EL (cell line): ENCODE data around the gene SYN1.

ENCODE experiments used
- DNase-seq: peaks from one replicate; pipeline ENCODE4 v3.0.0-alpha.2; 2016

Gene SYN1

DNA sequence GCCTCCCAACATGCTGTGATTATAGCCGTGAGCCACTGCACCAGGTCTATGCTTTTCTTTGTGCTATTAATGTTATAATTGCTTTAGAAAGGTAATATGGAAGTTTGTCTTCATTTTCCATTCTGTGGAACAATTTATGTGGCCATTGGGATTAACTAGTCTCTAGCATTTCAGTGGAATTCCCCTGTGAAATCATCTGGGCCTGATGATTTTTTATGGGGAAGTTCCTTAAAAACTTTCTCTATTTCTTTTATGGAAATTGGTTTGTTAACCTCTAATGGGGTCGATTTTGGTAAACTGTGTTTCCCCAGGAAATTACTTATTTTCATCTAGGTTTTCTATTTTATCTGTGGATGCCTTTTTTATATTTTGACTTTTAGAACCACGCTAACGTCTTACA is 26.1 kb downstream of the SYN1 start:
- no peak for DNase-seq

DNA sequence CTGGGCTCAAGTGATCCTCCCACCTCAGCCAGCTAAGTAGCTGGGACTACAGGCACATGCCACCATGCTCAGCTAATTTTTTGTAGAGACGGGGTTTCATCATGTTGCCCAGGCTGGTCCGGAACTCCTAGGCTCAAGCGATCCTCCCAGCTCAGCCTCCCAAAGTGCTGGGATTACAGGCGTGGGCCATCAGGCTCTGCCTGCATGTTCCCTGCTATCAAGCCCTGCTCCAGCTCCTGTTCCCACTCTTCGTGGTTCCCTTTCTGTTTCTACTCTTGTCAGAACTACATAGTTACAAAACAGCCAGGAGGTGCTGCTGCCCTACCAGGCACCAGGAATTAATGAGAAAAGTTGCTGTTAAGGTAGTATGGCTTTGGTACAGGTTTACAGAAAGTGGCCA is 28.7 kb downstream of the SYN1 start:
- no peak for DNase-seq

DNA sequence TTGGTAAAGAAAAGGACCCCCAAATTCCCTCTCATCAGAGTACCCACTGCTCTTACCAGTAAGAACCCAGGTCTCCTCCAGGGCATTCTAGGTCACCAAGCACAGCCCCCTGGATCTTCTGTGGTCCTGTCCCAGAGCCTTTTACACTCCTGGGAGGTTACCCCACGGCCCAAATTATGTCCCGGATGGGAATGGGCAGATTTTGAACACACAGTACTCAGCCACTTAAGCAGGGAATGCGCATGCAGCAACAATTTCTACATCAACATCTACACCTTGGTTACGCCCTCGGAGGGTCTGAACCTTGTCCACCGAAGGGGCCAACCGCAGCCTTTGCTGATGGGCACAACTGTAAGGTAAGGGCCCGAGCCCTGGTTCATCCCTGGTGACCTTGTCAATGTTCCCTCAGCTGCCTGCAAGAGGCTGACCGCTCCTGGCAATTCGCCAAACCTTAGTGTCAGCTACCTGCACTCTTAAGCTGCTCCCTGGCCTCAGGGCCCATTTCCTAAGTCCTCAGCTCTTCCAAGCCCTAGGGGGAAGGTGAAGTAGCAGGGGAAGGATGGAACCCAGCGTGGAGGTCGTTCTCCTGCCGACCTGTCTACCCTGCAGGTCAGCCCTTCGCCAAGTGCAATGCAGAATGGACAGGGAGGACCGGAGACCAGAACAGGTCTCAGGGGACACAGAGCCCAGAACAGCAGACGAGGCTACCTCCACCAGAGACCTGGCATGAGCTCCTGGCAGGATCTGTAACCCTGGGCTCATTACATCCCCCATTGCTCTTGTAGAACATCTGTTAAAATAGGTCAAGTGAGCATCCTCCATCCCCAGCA is 31.5 kb downstream of the SYN1 start:
- no peak for DNase-seq

DNA sequence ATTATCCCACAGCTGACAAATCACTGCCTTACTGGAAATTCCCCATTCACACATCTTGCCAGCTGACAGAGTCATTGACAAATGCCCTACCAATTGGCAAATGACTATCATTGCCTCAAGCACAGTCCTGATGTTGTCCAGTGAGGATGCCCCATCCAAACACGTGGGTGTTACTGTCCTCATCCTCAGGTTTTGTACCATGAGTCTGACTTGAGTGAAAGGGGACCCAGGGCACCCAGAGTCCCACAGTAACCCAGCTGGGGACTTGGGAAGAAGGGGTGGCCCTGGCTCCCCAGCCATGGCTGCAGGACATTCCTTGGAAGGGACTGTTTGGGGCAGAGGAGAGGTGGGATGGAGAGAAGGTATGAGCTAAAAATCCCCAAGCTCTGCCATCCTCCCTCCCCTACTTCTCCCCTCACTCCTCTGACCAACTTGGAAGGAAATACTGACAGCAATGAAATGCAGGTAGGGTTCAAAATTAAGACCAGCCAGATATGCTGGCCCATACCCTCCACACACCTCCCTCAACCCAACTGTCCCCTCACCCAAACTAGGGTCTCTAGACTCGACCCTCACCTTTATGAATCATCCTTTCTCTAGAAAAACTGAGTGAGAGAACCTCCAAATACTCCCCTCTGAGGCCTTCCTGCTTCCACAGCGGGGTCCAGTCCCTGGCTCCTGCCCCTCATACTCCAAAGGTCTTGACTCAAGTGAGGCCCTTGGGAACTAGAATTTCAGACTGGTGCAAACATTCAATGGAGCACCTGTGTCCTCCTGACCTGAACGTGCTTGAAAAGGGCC is 32.4 kb downstream of the SYN1 start:
- DNase-seq, result no peak

DNA sequence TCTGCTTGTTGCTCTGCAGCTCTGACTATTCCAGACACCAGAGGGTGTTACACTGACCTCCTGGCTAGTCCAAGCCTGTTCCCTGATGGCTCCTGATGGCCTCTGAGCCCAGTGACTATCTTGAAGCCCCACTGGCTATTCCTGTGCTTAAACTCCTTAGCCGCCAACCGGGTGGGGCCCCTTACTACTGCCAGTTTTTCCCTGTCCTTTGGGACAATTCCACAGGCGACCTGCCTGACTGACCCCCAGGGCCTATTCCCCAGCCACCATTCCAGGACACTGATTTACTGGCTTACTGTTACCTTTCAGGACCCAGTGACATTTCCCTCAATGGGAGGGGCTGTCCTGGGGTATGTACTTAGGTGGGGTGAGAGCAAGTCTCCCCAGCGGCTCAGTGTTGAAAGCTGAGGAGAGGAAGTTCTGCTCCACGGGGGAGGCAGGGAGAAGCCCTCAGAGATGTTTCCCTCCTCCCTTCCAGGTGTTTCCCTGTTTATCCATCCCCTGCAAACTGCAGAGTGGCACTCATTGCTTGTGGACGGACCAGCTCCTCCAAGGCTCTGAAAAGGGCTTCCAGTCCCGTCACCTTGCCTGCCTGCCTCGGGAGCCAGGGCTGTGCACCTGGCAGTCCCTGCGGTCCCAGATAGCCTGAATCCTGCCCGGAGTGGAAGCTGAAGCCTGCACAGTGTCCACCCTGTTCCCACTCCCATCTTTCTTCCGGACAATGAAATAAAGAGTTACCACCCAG is 33.4 kb downstream of the SYN1 start:
- DNase-seq, result no peak

DNA sequence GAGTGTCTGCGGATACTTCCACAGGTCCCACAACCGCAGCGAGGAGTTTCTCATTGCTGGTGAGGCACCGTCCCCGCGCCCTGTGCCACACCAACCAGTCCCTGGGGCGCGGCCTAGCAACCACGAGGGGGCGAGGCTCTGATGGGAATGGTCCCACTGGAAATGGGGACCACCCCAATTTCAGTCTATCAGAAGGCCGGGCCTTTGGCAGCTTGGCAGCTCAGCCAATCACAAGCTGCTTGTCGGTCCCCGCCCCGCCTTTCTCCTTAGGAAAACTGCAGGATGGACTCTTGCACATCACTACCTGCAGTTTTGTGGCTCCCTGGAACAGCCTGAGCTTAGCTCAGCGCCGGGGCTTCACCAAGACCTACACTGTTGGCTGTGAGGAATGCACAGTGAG is 34.4 kb downstream of the SYN1 start:
- no peak for DNase-seq

DNA sequence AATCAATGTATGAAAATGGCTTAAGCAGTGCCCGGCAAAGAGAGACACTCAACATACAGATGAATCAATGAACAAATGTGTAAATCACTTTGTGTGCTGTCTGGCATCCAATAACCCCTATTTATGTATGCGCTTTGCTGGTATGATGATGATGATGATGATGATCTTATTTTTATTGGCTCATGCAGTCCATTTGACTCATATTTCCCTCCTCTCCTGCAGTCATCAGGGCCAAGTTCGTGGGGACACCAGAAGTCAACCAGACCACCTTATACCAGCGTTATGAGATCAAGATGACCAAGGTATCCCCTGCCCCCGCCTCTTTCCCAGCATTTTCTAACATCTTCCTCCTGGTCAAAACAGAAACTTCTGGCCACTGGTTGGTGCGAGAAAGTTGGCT is 34.9 kb downstream of the SYN1 start:
- no peak for DNase-seq

DNA sequence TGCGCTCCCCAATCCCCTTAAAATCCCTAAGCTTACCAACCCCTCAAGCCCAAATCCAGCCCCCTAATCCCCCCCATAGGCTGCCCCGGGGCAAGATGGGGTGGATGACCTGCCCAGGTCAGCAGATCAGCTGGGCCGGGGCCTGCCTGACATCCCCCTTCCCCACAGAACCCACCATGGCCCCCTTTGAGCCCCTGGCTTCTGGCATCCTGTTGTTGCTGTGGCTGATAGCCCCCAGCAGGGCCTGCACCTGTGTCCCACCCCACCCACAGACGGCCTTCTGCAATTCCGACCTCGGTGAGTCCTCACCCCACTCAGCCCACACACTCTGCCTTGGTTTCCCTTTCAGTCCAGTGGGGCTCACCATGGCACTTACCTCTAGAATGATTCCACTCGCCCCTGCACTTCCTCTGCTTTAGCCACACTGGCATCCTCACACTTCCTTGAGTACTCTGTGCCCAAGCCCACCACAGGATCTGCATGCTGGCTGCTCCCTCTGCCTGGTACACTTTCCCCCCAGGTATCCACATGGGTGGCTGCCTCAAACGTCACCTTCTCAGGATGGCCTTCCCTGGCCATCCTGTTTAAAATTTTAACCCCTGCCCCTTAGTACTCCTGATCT is 36.3 kb downstream of the SYN1 start:
- no peak for DNase-seq

DNA sequence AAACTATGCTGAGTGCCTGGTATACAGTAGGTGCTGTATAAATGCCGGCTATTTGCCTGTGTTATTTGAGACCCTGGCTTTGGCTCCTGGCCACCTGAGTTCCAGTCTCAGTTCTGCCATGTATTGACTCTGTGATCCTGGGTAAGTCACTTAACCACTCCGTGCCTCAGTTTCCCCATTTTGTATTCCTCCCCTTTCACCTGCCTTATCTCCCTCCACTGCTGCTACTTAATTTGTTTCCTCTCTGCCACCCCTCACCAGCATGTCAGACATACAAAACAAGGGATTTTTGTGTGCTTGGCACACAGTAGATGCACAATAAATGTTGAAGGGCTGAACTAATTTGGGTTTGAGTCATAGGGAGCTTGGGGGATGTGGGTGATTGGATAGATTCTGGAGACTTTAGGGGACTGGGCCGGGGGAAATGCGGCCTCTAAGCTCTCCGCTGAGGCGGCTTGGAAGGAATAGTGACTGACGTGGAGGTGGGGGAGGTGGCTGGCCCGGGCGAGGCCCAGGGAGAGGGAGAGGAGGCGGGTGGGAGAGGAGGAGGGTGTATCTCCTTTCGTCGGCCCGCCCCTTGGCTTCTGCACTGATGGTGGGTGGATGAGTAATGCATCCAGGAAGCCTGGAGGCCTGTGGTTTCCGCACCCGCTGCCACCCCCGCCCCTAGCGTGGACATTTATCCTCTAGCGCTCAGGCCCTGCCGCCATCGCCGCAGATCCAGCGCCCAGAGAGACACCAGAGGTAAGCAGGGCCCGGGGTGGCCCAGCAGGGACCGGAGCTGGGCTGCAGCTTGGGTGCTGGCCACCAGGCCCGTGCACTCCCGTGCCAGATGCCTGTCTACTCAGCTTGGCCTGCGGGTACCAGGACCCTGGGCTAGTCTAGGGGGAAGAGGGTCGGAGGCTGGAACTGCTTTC is 37.7 kb downstream of the SYN1 start, which contains the start of gene TIMP1:
Gene TIMP1 (plus strand): TSS at position 706 of the 917 bp plus-strand sequence. CDS start 980 bp downstream, outside the sequence.
- DNase-seq, result peak; percentile 92

DNA sequence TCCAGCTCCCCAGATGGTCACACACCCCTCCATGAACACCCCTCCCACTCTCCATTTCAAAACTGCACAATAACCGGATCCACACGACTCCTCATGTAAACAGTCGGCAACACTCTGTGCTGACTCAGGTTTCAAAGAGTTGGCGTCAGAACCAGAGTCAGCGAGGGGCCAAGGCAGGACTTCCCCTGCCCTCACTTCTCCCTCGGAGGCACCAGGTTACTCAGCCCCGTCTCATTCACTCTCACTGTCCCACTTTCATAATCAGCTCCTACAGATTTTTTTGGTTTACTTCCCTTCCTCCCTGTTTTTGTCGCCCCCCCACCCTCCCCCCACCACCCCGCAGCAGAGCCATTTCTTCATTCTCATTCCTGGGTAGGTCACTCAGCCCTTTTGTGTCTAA is 40.1 kb downstream of the SYN1 start:
- peak; percentile 59 for DNase-seq

DNA sequence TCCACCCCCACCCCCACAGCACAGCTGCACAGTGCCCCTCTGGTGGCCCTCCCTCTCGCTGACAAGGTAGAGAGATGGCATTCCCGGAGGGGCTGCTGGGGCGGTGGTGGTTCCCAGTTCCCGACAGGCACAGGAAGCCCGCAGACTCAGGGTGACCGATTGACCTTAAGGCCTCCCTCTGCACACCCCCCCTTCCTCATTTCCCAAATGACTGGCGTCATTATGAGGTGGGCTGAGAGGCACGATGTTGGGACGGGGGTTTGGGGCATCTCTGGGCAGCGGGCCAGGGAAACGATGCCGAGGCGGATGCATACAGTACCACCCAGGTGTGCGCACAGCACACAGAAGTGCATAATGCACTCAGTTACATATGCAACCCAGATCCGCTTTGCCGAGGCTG is 41.0 kb downstream of the SYN1 start:
- DNase-seq, result no peak

DNA sequence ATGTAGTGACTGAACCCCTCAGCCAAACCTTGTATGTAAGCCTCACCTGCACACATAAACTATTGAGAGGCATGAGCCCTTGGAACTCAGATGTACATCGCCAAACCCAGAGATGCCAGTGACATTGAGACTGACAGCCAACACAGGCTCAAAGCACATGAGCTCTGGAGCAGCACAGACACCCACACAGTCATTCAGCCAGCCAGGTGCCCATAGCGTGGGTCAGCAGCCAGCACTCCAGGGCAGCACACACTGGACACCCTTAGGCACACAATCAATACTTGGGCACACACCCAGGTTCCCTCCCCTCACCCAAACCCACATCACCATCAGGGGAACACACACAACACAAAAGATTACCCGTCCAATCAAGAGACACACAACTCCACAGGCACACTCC is 41.8 kb downstream of the SYN1 start:
- no peak for DNase-seq

DNA sequence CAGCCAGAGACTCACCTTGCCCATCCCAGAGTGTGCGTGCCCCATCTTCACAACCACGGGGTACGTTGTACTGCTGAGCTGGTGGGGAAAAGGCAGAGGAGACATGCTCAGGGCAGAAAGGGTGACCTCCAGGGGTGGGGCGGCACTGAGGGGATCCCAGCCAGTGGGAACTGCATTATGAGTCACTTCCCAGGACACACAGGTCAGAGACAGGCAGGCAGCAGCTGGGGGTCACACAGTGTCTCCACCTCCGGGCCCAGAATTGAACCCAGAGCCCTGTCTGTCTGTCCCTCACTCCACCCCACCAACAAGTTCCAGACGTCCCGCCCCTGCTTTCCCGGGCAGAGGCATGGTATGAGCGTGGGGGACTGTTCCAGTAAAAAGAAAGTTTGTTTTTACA is 42.2 kb downstream of the SYN1 start:
- no peak for DNase-seq

DNA sequence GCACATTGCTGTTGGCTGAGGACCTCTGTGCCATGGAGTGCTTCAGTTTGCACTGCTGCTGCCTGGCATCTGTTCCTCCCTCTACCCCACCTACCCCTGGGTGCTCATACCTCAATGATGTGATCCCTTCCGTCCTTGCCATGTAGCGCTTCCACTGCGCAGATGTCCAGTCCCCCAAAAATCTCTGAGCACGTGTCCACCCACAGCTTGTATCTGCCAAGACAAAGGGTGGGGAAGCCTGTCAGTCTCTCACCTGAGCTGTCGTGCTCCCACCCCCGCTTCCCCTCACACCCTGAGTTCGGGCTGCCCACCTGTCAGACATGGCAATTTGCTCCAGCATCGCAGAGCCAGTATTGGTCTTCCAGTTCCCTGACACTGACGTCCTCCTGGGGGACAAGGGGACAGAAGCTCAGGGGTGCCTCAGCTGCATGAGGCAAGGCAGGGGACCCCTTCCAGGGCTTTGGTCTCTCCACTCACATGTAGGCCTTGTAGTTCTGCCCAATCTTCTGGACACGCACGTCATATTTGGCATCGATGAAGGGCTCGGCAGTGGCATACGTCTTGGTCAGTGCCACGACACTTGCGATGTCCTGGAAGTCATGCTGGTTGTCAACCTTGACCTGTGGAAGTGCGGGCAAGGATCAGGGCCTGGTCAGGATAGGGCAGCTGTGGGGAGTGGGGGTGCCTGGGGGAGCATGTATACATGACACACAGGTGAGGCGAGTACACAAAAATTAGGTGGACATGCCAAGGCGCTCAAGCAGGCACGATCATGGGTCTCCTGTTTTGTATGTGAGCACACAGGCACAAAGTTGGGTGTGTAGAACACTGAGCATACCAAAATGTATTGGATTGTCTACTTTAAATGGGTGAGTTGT is 43.4 kb downstream of the SYN1 start:
- no peak for DNase-seq

DNA sequence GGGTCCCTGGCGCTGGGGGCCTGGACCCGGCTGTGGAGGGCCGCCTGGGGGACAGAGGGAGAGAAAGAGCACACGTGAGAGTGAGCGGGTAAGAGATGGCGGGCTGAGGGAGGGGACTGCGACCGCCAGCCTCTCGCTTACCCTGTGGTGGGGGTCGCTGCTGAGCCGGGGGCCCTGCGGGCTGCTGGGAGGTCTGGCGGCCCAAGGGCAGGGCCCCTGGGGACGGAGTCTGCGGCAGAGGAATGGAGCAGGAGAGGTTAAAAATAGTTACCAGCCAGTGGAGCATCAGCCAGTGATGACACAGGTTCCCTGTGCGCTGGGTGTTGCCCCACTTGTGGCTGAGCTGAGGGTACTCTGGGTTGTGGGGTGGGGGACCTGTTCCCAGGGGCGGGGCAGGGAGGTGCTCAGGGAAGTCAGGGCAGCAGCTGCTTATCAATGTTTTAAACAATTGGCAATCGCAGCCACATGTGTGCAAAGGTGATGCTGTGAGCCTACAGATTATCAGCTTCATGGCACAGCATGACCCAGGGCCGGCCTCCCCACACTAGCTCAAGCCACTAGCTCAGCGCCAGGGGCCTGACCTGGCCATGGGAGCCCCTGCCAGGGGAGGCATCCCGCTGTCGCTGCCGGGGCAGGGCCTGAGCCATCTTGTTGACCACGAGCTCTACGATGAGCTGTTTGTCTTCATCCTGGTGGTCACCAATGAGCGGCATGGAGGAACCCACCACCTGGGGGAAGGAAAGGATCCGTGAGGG is 44.9 kb downstream of the SYN1 start:
- no peak for DNase-seq

DNA sequence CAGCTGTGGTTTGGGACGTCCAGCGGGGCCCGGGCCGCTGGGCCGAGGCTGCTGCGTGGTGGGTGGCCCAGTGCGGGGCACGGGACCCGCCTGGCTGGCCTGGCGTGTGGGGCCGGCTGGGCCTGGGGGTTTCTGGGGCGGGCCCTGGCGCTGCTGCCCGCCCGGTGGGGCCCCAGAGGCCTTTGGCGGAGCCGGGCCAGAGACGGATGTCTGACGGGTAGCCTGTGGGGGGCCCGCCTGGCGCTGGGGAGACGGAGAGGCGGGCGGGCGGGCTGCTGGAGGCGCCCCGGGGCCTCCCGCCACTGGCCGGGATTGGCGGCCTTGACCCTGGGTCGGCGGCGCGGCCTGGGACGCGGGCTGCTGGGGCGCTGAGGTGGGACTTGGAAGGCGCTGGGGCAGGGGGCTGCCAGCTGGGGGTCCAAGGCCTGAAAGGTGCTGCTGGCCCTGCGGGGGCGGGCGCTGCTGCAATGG is 45.5 kb downstream of the SYN1 start:
- no peak for DNase-seq

DNA sequence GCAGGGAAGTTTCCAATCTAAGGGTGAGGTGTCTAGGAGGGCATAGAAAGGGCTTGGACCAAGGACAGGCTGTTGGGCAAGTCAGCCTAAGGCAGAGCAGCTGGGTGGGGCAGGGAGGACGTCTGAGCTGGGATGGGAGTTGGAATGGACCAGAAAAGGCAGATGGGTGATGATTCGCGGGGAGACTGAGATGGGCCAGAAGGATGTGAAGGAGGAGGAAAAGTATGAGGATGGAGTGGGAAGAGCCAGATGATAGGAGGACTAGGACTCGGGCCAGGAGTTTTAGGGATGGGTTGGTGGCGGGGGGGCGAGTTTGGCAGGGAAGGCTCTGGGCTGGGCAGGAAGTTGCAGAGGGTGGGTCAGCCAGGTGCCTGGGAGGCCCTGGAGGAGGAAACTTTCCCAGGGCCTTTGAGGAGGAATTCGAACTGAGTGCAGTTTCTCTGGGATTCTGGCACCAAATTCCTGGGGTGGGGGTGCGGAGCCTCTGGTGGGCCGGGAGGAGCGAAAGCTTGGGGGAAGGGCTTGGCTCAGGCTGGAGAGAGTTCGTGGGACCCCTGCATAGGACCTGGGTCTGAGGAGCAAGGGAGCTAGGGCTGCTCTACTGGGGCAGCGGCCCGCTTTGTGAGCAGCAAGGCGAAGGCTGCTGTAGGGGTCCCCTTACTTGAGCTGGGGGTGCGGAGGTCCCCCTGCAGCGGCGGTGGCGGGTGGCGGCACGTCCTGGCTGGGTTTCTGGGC is 46.1 kb downstream of the SYN1 start:
- DNase-seq, result peak; percentile 47

DNA sequence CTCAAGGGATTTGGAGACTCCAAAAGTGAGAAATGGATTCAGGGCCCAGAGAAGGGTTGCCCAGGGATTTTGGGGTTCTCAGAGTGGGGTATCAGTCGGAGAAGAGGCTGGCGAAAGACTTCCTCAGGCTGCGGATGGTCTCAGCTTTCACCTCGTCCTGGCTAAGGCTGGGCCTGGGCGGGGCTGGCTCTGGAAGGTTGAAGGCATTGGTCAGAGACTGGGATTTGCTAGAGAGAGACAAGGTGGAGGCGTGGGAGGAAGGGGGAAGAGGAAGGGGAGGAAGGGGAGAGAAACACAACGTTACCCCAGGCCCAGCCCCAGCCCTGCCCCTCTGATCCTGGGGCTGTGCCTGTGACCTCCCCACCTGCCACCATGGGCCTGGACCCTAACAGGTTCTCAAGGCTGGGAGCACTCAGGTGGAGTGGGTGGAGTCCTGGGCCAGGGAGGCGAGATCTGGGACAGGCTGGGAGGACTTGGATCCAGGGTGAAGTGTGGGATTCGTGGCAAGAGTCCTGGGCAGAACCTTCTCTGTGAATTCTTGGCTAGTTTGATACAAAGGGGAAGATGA is 46.8 kb downstream of the SYN1 start:
- DNase-seq, result no peak

DNA sequence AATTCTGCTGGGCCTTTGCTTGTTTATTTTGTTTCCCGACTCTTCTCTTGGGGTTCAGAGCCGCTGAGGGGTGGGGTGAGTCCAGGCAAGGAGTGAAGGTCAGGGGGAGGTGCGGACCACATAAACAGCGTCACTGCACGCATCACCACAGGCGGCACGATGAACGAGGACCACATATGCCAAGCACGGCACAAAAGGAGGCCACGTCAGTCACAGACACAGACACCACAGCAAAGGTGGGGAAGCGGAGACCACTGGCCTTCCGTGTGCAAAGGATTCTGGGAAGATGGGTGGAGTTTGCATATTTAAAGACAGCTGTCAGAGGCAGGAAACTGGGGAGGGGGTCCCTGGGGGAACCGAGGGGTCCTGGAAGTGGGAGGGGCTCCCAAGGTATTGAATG is 47.8 kb downstream of the SYN1 start:
- no peak for DNase-seq
